GM18519 (cell line): ENCODE measurements around the gene PSMA5.

Source experiments
- ATAC-seq: cut with Tn5 transposase; IDR thresholded peaks from one replicate; pipeline ENCODE4 v1.9.1; 2021; ENCODE audit warnings: mild to moderate bottlenecking, moderate library complexity; ENCODE audit not compliant: unreplicated experiment, low FRiP score

Gene PSMA5

GRCh38 chr1:109371341-109371739 is 54.9 kb downstream of the PSMA5 start:
- no peak for ATAC-seq

GRCh38 chr1:109370712-109371340 is 55.4 kb downstream of the PSMA5 start:
- no peak for ATAC-seq

- ATAC-seq = no peak
These were observed 57.0 kb downstream of the PSMA5 start for GRCh38 chr1:109369167-109369746.

- no peak for ATAC-seq
These were observed 57.8 kb downstream of the PSMA5 start for GRCh38 chr1:109368464-109368863.

DNA sequence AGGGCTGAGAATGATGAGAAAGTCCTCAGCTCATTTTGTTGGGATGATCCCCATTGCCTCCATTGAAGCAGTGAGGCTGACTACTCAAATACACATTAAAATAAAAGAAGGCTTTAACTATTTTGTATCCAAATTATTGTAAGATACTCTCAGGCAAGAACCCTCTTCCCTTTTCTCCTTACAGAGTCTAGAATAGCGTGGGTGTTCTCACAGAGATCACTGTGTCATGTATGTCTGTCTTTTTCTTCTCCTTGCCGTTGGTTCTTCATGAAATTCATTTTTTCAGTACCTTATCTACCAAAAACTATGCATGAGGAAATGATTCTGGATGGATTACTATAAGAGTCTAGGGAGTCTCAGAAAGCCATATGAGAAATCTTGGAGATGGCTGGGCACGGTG is 58.6 kb downstream of the PSMA5 start:
- ATAC-seq = no peak

GRCh38 chr1:109365642-109366204 is 60.5 kb downstream of the PSMA5 start:
- ATAC-seq = no peak

GRCh38 chr1:109361649-109362048 is 64.6 kb downstream of the PSMA5 start:
- ATAC-seq = no peak

DNA sequence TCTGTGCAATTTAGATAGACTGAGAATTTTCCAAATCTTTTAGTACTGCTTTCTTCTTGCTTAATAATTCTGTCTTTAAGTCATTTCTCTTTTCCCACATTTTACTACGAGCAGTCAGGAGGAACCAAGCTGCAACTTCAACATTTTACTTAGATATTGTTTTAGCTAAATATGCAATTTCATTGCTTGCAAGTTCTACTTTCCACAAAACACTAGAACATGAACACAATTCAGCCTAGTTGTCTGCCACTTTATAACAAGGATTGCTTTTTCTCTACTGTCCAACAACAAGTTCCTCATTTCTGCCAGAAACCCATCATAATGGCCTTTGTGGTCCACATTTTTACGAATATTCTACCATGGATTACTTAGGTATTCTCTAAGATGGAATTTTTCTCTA is 65.2 kb downstream of the PSMA5 start:
- ATAC-seq = no peak

DNA sequence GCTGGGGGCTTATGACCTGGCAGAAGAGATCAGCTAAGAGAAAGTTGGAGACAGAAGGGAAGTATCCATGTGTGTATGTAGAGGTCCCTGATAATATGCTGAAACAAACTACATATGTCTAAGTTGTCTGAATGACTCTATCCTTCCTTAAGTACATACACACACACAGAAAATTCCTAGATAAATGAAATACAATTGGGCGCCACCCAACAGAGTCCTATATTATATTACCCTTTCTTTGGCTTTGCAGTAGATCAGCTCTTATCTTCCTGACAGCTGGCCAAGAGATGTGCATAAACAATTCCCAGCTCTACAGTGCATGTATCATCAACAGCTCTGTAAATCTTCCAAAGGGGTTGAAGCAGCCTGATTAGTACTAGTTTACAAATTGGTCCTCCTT is 68.6 kb downstream of the PSMA5 start:
- ATAC-seq = no peak

DNA sequence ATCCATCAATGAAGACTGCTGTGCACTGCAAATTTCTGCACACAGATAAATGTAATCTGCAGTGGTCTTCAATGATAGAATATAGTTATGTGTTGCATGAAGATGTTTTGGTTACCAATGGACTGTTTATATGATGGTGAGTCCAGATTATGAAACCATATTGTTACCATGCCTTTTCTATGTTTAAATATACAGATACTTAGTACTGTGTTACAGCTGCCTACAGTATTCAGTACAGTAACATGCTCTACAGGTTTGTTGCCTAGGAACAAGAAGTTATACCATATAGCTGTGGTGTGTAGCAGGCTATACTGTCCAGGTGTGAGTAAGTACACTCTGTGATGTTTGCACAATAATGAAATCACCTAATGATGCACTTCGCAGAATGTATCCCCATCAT is 69.3 kb downstream of the PSMA5 start:
- ATAC-seq = no peak

GRCh38 chr1:109356505-109356904 is 69.7 kb downstream of the PSMA5 start:
- no peak for ATAC-seq

- ATAC-seq = no peak
These were observed 71.3 kb downstream of the PSMA5 start for GRCh38 chr1:109354929-109355328.

GRCh38 chr1:109351457-109351856 is 74.8 kb downstream of the PSMA5 start:
- no peak for ATAC-seq

GRCh38 chr1:109350655-109351054 is 75.6 kb downstream of the PSMA5 start:
- ATAC-seq = no peak

- no peak for ATAC-seq
These were observed 76.1 kb downstream of the PSMA5 start for GRCh38 chr1:109350182-109350581.
